Skin epidermis (tissue), 12 donors: Measurements from ENCODE around the gene SNAP25.

Experiments used
- H3K27ac ChIP-seq, 21 experiments: fragments of 200-600 bp; sonication (generic) in 11 of 21; one replicate each; pipeline ENCODE4 v1.5.0; 2020; ENCODE audit warnings: mild to moderate bottlenecking in 3 of 21, inconsistent platforms in 2 of 21, moderate library complexity in 2 of 21
- H3K4me3 ChIP-seq, 7 experiments: fragments of 200-600 bp; sonication (generic) in 2 of 7; one replicate each; pipeline ENCODE4 v1.5.0; 2020; ENCODE audit warnings: inconsistent platforms in 2 of 7, mild to moderate bottlenecking in 2 of 7, moderate library complexity in 1 of 7

The SNAP25 gene

DNA sequence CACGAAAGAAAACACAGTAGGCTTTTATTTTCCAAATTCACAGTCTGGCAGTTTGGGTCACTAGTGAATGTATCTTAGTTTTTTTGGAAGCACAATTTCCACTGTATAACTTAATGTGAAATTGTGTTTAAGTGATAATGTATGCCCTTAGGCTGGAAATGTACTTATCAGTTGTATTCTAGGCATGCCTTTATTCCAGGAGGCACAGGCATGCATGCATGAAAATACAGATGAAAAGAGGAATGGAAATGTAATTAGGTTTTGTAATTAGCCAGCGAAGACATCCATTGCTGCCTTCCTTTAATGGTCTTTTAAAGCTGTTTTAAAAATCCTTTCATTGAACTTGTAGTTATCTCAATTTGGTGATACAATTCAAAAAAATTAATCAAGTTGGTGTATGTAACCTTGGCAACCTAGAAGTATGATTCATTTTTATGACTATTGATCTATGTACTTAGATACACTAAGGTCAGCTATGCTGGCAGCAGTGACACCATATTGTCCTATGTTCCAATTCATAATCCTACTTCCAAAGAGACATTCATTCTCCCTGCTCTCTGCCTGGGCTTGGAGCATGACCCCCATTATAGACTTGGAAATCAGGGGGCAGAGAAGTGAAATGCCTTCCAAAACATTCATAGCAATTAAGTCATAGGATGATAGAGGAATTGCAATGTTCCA lies 73.1 kb downstream of the SNAP25 start:
- H3K27ac ChIP-seq: no peak overlapping the region
- no peak overlapping the region for H3K4me3 ChIP-seq

DNA sequence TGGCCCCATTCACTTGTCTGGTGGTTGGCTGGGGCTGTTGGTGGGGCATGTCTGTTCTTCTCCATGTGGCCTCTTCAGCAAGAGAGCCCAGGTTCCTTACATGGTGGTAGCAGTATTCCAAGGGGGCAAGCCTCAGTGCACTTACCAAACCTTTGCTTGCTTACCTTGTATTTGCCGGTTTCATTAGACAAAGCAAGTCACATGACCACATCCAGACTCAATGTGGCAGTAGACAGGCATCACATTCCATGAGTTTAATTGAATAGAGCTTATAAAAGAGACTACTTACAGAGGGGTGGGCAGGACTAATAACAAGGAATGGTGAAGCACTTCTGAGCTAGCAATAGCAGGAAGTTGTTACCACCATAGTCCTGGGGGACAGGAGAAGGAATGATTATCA lies 78.6 kb downstream of the SNAP25 start:
- Histone ChIP-seq H3K4me3 (no peak overlapping the region), H3K27ac (no peak overlapping the region)

DNA sequence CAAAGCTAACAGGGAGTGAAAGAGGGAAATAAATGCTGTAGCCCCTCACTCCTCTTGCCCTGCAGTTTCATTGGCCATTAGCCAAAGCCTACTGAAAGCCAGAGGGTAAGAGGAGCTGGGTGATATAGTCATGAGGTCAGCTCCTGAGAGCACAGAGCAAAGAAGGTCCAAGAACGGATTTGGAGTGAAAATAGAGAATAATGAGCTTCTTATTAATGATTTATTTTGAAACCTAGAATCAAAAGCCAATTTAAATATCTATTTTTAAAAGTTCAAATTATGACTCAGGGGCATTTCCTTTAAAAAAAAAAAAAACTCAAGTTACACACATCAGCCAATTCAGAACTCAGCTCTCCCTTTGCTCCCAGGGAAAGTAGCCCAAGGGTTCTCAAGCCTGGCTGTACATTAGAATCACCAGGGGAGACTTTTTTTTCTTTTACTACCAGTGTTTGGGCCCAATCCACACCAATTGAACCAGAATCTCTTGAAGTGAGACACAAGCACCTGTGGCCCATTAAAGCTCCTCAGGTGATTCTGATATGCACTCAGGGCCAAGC lies 79.1 kb downstream of the SNAP25 start:
- no peak overlapping the region for H3K4me3 ChIP-seq
- no peak overlapping the region for H3K27ac ChIP-seq

DNA sequence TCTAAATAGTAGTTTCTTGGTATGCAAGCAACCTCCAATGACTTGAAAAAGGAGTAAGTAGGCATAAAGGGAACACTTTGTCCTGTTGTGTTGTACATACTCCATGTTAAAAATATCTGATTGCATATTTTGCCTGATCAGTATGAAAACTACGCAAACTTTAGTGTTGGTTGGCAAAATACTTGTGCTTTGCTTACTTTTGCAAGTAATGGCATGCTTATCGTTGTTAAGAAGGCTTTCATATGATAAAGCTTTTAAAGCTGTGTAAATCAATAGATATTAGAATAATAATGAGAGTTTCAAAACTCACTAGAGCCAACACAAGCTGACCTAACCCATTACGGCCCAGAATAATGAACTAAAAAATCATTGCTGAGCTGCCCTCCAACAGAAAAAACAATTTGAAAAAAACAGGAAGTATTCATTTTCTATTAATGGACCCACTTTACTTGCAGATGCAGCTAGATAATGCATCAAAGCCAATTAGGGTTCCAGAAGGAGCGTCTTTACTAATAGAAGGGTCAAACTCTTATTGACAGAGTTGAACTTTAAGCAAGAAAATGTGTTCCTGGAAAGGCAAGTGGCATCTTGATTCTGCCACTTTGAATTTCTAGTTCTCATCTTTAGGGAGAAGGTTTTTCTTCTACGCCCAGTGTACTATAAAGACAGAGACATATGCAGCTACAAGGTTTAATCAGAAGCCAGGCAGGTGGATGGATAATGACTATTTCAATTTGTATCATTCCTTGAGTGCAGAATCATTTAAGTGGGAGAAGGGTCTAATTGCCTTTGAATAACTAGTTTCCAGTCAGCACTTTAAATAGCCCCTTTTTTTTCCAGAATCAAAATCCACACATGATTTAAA lies 82.2 kb downstream of the SNAP25 start:
- H3K27ac ChIP-seq: no peak overlapping the region

DNA sequence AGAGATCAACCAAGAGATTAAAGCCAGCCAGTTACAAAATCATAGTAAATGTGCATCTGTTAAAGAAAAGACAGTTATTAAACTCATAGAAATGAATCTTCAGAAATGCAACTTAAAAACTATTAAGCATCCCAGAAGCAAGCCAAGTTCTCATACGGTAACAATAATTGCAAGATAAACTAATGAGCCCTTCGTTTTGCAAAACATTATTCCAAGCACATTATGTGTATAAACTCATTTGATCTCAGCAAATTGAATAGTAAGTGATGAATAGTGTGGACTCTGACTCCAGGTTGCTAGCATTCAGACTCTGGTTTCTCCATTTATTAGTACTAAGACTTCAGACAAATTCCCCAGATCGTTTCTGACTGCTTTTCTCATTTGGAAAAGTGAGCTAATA lies 85.2 kb downstream of the SNAP25 start:
- Histone ChIP-seq H3K27ac (no peak overlapping the region), H3K4me3 (no peak overlapping the region)

More for the DNA sequence above, 82.2 kb downstream of the SNAP25 start:
- H3K4me3 ChIP-seq: no peak overlapping the region

DNA sequence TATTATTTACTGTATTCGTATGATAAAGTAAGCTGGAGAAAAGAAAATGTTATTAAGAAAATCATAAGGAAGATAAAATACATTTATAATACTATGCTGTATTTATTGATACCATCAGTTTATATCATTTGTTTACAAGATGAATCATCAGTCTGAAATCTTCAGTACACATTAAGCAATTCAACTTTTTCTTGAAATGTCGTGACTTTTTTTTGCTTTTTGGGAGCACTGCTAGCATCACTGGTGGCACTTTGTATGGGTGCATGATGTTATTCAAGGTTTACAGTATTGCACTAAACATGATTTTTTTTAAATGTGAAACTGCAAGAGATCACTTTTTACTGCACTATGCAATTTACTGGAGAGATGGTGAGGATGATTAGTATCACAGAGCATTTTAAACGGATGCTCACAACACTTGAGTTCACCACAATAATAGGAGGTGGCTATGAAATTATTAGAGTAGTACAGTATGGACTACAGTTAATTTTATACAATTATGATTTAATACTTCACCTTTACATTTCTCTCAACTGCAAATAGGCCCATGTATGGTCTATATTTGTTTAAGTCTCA lies 85.9 kb downstream of the SNAP25 start:
- Histone ChIP-seq H3K27ac (no peak overlapping the region), H3K4me3 (no peak overlapping the region)

DNA sequence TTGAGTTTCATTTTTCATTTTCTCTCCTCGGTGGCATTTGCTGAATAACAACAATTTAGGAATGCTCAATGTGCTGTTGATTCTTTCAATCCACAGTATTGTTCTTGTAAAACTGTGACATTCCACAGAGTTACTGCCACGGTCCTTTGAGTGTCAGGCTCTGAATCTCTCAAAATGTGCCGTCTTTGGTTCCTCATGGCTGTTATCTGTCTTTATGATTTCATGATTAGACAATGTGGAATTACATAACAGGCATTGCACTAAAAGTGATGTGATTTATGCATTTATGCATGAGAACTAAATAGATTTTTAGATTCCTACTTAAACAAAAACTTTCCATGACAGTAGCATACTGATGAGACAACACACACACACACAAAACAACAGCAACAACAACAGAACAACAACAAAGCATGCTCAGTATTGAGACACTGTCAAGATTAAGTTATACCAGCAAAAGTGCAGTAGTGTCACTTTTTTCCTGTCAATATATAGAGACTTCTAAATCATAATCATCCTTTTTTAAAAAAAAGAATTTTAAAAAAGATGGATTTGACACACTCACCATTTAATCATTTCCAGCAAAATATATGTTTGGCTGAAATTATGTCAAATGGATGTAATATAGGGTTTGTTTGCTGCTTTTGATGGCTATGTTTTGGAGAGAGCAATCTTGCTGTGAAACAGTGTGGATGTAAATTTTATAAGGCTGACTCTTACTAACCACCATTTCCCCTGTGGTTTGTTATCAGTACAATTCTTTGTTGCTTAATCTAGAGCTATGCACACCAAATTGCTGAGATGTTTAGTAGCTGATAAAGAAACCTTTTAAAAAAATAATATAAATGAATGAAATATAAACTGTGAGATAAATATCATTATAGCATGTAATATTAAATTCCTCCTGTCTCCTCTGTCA lies 88.1 kb downstream of the SNAP25 start:
- Histone ChIP-seq H3K27ac (no peak overlapping the region), H3K4me3 (no peak overlapping the region)

DNA sequence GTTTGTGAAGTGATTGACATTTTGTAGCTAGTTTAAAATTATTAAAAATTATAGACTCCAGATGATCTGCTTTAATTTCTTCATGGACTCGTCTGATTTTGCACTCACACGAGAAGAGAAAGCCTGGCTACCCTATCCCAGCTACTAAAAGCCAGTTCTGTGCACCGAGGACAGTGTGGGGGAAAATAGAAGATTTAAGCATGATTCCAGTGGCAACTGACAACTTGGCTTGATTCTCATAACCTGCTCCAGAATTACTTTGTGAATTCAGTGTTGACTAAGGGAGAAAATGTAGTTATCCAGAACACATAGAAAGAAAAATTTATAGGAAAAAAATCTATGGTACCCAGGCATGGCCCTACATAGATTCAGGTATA lies 88.7 kb downstream of the SNAP25 start:
- H3K27ac ChIP-seq: no peak overlapping the region
- H3K4me3 ChIP-seq: no peak overlapping the region

DNA sequence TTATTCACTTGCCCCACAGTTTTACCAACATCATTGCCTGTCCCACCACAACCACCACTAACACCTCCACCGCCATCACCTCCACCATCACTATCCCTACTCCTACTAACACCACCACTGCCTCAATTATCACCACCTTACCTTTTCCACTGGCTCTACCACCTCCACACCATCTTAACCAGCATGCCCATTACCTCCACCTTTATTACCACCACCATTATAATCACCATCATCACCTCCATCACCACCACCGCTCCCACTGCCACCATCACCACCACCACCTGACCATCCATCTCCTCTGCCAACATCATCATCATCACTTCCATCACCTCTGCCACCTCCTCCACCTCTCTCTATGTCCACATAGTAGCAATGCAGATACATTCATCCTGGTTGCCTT lies 90.0 kb downstream of the SNAP25 start:
- Histone ChIP-seq H3K27ac (no peak overlapping the region), H3K4me3 (no peak overlapping the region)

DNA sequence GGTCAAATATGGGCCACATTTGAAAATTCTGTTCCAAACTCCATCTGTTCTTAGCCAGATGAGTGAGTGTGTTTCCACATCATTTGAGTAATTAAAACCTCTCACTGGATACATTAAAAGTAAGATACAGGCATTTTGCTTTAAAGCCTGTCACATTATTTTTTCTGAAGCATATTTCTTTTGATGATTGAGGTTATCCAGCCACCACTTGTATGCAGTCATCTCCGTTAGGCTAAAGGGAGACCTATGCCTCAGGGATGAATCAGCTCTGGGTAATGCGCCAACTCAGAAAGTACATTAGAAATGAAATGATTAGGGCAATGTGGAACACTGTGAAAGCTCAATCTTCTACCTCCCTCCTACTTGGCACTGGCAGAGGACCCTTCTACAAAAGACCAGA lies 90.7 kb downstream of the SNAP25 start:
- Histone ChIP-seq H3K4me3 (no peak overlapping the region), H3K27ac (no peak overlapping the region)

DNA sequence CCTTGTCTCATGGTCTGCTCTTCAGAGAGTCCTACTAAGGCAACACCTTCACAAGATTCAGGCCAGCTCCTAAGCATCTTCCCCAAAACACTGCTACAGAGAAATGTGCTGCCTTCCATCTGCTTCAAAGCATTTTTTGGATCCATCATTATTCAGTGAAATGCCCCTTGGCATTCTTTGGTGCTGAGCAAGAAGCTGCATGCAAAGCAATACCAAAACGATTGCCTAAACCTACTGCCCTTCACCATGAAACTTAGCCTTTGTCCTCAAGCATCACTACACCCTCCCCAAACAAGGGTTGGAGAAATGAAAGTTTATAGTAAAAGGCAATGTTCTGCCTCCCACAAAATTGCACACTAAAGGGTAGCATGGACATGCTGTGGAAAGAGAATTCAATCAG lies 93.5 kb downstream of the SNAP25 start:
- H3K4me3 ChIP-seq: no peak overlapping the region
- H3K27ac ChIP-seq: no peak overlapping the region

DNA sequence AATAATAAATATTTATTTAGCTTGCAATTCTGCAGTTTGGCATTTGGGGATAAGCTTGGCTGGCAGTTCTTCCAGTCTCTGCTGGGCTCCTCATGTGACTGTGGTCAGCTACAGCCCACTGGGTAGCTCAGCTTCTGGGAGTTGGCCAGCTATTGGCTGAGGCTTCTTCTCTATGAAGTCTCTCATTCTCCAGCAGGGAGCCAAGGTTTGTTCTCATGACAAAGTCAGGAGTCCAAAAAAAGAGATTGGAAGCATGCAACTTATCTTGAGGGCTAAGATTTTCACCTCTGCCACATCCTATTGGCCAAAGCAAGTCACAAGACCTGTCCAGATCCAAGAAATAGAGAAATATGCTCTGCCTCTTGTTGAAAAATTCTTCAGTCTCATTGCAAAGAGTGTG lies 94.6 kb downstream of the SNAP25 start:
- H3K4me3 ChIP-seq: no peak overlapping the region
- no peak overlapping the region for H3K27ac ChIP-seq

DNA sequence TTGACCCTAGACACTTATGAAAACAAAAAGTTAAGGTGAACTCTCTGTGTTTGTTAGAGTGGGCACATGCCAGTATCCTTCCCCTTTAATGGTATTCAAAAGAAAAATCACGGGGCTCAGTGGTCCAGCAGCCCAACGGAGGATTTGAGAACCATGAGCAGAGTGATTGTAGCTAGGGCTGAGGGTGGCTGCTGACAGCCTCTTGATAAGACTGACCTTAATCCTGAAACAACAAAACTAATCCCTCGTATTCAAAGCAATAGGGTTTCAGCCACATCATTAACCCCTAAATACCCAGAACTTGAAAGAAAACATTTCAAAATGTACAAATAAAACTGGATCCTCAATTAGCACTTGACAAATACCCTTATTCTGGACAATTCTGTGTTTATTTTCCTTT lies 95.1 kb downstream of the SNAP25 start:
- Histone ChIP-seq H3K4me3 (no peak overlapping the region), H3K27ac (no peak overlapping the region)

DNA sequence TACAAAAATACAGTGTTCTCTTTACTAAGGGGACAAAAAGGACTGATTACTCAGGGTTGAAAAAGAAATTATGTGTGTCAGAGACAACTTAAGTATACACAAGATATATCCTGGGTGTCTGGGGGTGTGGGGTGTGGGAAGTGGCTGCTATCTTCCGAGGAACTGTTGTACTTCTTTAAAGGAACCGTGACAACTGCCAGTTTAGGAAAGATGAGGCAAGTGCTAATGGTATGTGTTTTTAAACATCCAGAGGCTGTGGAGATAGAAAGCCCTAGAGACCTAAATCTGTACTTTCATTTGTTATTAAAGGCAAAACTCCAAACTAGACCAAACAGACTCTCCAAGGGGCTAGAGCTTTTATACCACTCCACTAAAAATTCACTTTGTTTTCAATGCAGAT lies 95.6 kb downstream of the SNAP25 start:
- Histone ChIP-seq H3K4me3 (no peak overlapping the region), H3K27ac (no peak overlapping the region)

DNA sequence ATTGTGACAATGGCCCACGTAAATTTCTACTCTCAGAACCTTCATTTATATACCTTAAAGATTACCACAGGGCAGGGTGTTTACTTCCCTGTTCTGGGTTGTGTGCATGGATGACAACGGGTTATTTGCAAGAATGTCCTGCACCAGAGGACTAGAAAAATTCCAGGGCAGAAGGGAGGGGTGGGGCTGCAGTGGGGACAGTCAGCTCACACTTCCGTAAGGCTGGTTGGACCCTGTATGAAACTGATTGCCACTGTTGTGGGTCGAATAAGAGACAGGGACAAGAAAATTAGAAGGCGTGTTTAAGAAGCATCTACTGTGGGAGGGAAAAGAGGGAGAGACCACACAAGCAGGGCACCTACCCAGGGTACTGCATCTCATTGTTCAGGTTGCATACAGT lies 96.5 kb downstream of the SNAP25 start:
- H3K27ac ChIP-seq: no peak overlapping the region
- H3K4me3 ChIP-seq: no peak overlapping the region

DNA sequence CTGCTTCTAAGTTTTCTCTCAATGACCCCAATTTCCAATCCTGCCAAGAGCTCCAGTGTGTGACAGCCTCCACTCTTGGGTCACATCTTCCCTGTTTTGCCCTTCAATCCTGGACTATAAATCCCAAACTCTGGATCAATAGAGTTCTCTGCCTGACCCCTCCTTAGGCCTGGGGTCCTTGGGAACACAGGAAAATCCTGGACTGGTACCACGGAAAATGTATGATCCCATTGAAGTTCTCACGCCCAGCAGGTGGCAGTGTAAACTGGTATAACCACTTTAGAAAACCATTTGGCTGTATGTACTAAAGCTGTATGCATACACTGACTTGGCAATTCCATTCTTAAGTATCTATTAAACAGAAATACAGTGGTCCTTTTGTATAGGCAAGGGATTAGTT lies 98.0 kb downstream of the SNAP25 start:
- Histone ChIP-seq H3K4me3 (no peak overlapping the region), H3K27ac (no peak overlapping the region)

DNA sequence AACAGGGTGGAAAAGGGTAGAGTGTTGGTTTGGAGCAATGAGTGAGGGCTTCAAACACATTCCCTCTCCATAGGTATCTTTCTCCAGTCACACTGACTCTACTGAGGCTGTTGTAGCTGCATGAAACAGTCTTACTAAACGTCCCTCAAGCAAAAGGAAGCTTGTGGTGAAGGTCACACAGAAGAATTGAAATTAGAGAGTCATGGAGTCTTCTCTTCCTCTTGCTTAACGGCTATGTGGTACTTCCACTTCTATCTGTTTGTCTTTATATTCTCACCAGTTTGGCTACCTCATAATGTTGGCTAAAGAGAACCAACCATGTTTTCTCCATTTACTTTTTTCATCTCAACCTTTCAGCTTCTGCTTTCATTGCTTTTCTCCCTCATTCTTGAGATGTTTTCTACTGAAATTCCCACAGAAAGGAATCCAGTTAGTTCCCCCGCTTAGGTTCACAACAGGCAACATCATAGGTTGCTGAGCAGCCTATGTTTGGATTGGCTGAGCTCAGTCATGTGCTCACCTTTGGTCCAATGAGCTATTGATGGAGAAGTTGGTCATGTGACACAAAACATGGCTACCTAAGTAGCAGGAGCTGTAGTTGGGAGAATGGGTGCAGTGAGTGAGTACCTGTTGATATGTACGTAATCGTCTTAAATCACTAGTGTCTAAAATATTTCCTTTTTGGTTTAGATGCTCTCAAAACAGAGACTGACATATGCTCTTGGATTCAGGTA lies 99.8 kb downstream of the SNAP25 start:
- Histone ChIP-seq H3K27ac (no peak overlapping the region), H3K4me3 (no peak overlapping the region)

DNA sequence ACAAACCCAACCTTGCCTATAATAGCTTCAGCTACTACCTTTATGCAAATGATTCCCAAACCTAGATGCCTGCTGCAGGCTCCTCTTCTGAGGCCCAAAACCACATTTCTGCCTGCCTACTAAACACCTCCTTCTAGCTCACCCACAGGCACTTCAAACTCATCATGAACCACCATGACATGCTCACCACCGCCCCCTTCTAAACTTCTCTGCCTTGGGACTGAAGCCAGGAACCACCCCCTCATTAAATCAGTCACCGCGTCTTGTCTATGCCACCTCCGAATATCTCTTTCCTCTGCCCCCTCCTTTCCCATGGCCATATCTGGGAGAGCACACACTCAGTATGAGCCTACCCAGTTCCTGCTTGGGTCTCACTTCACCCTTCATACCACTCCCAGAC lies 101.2 kb downstream of the SNAP25 start:
- Histone ChIP-seq H3K4me3 (no peak overlapping the region), H3K27ac (no peak overlapping the region)

DNA sequence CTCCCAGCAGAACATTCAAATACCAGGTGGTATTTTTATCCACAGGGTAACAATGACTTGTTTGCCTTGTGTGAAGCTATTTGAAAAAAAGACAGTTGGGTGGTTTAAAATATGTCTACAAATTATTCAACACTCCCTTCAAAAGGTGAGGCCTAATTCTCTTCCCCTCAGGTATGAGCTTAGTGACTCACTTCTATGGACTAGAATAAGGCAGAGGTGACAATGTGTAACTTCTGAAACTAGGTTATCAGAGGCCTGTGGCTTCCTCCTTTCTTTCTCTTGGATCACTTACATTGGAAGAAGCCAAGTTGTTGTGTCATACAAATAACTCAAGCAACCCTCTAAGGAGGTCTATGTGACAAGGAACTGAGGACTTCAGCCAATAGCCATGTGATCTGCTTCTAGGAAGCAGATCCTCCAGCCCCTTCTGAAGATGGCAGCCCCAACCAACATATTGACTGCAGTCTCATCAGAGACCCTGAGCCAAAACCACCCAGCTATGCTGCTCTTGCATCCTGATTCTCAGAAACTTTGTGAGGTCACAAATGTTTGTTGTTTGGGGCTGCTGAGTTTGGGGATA lies 102.6 kb downstream of the SNAP25 start:
- Histone ChIP-seq H3K27ac (no peak overlapping the region), H3K4me3 (no peak overlapping the region)
